GM21717 (cell line): ENCODE data around the gene DARS1.

Source experiments
- ATAC-seq: cut with Tn5 transposase; IDR thresholded peaks from one replicate; pipeline ENCODE4 v1.9.1; 2021; ENCODE audit warnings: mild to moderate bottlenecking, moderate library complexity; ENCODE audit not compliant: unreplicated experiment

DARS1 gene

GRCh38 chr2:135948642-135949355, 36.6 kb downstream of the DARS1 start:
- peak; percentile 83 for ATAC-seq

GRCh38 chr2:135948141-135948540, 37.3 kb downstream of the DARS1 start:
- ATAC-seq: no peak

- ATAC-seq: no peak
Observed at GRCh38 chr2:135947483-135947882, 37.9 kb downstream of the DARS1 start.

GRCh38 chr2:135945526-135945925, 39.9 kb downstream of the DARS1 start:
- ATAC-seq: no peak

- no peak for ATAC-seq
Observed at GRCh38 chr2:135944625-135945024, 40.8 kb downstream of the DARS1 start.

GRCh38 chr2:135942936-135943688, 42.3 kb downstream of the DARS1 start:
- no peak for ATAC-seq

GRCh38 chr2:135936524-135936923, 48.9 kb downstream of the DARS1 start:
- ATAC-seq: no peak

- no peak for ATAC-seq
Observed at GRCh38 chr2:135935914-135936313, 49.5 kb downstream of the DARS1 start.

GRCh38 chr2:135931776-135932443, 53.5 kb downstream of the DARS1 start:
- peak; percentile 88 for ATAC-seq

GRCh38 chr2:135926605-135927004, 58.8 kb downstream of the DARS1 start:
- ATAC-seq: no peak

- ATAC-seq: no peak
Observed at GRCh38 chr2:135925571-135925970, 59.9 kb downstream of the DARS1 start.

- no peak for ATAC-seq
Observed at GRCh38 chr2:135916207-135916606, 69.2 kb downstream of the DARS1 start.

GRCh38 chr2:135914485-135914884, 70.9 kb downstream of the DARS1 start:
- no peak for ATAC-seq

- ATAC-seq: no peak
Observed at GRCh38 chr2:135913727-135914365, 71.6 kb downstream of the DARS1 start.

- no peak for ATAC-seq
Observed at GRCh38 chr2:135909976-135910375, 75.5 kb downstream of the DARS1 start.

- no peak for ATAC-seq
Observed at GRCh38 chr2:135905679-135906078, 79.7 kb downstream of the DARS1 start.

GRCh38 chr2:135904341-135904989, 81.0 kb downstream of the DARS1 start:
- no peak for ATAC-seq

- ATAC-seq: no peak
Observed at GRCh38 chr2:135903650-135904049, 81.8 kb downstream of the DARS1 start.

- no peak for ATAC-seq
Observed at GRCh38 chr2:135899567-135899966, 85.9 kb downstream of the DARS1 start.

GRCh38 chr2:135898234-135898786, 87.1 kb downstream of the DARS1 start:
- ATAC-seq: no peak

- ATAC-seq: no peak
Observed at GRCh38 chr2:135894930-135895329, 90.5 kb downstream of the DARS1 start.
